HG02884 (cell line): Measurements from ENCODE around the gene ASPG.

ENCODE experiments used
- ATAC-seq: cut with Tn5 transposase; IDR thresholded peaks from one replicate; pipeline ENCODE4 v1.9.1; 2021; ENCODE audit warnings: mild to moderate bottlenecking, moderate library complexity; ENCODE audit not compliant: unreplicated experiment

ASPG gene

DNA sequence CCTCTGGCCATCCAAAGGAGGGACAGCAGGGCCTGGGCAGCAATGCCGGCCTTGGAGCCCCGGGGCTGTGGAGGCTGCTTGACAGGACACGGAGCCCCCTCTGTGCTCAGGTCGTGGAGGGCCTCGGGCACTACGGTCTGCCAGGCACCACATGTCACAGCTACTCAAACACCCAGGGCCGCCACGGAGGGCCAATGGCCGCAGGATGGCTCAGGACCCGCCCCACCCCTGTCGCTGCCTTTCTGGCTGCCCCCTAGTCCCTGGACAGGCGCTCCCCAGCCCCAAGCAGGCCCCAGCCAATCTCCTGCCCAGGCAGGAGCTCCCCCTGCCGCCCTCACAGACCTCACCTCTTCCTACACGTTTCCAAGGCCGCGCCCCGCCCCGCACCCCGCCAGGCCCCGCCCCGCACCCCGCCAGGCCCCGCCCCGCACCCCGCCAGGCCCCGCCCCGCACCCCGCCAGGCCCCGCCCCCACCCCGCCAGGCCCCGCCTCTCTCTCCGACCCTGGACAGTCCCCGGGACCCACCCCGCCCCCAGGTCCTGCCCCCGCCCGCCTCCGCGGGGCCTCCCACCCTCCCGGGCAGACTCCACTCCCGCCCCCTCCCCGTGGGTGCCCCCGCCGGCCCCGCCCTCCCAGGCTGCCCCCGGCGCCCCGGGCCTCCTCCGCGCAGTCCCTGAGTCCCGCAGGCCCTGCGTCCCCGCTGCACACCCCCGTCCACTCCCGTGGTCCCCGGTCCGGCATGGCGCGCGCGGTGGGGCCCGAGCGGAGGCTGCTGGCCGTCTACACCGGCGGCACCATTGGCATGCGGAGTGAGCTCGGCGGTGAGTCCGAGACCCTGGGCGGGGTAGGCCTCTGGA lies at the start of gene ASPG:
Gene ASPG (plus strand): TSS at position 669 of the 857 bp plus-strand sequence. CDS start 71 bp downstream, at position 740.
- ATAC-seq, result no peak

DNA sequence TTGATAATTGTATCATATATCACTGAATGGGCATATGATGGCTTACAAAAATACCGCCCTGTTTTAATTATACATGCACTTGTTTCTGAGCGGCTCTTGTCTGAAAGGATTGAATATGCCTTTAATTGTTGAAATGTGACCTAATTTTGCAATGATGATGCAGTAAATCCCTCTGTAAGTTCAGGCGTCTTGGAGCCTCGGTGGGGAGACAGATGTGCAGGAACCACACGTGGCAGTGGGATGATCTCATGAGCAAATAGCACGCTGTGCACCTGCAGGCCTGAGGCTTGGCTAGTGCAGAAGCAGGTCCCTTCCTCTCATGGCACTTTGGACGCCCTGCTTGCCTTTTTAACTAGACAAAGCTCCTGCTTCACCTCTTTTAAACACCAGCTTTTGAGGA lies 49.3 kb upstream of the ASPG start:
- ATAC-seq, result no peak

DNA sequence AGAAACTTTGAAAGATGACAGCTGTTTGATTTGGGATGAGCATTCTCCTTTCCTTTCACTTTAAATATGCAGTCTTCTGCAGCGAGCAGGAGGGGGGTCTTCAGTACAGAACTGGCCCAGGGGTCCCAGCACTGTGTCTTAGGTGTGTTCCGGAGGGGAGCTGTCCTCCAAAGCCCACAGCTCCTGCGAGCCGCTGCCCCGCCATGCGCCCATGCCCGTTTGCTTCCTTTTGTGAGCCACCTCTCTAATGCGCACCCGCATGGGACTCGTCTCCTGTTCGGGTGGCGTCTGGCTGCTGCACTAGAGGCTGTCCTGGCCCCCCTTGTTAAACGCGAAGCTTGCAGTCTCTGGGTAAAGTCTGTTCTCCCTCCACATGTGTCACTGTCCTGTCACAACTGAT lies 48.4 kb upstream of the ASPG start:
- ATAC-seq, result no peak

DNA sequence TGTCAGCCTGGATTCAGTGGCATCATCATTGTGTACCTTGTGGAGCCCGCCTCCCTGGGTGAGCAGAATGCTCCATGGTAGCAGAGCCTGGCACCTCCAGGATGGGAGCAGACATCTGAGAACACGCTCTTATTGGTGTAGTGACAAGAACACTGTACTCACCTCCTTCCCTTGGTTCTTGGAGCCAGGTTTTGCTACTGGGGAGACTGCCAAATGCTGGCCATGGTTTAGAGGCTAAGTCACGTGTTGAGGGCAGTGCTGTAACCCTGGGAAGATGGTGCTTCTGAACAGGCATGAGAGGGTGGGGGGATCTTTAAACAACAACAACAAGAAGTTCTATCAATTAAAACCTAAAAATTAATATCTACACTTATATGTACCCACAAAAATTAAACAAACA lies 47.6 kb upstream of the ASPG start:
- ATAC-seq, result no peak

DNA sequence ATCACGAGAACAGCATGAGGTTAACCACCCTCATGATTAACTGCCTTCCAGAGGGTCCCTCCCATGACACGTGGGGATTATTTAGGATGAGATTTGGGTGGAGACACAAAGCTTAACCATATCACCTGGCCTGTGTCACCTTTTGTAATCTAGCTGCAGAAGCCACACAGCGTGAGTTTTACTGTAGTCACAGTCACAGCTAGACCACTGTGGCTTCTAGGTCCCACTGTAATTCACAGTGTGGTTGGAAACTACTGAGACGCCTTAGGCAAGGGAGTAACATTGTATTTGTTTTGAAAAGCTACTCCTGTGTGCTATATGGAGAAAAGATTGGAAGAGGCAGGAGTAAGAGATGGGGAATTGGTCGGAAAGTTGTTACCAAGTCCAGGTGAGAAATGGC lies 46.3 kb upstream of the ASPG start:
- ATAC-seq, result no peak

DNA sequence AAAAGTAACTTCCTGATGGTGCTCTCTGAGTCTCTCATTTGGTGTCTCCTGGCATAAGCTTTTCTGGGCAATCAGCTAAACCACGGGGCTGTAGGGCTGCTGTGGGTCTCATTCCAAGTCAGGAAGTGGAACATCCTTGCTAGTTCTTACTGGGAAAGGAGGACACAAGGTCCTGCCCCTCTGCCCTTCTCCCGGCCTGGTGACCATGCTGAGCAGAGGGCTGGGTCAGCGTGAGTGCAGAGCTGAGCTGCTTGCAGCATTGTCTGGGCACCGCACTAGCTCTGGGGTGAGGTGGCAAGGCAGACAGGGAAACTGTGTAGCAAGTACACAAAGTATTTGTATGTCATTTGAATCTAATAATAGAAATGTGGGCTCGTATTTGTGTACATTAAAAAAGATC lies 45.0 kb upstream of the ASPG start:
- no peak for ATAC-seq

DNA sequence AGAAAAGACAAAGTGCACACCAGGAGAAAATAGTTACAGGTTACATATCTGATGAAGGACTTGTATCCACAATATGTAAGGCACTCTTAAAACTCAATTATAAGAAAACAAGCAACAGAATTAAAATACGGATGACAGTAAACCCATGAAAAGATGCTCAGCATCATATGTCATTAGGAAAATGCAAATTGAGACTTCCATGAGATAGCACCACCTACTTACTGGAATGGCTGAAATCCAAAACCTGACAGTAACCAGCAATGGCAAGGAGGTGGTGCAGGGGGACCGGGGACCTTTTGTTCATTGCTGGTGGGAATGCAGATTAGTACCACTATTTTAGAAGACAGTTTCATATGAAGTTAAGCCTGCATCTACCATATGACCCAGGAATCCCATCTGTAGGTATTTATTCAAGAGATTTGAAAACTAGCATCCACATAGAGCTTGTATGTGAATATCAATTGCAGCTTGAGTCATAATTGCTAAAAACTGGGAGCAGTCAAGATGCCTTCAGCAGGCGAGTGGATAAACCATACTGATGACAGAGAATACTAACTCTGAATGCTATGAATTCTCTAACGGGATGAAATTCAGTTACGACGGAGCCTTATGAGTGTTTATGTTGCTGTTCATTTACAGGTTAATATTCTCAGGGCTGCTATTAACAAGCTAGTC lies 43.9 kb upstream of the ASPG start:
- no peak for ATAC-seq

DNA sequence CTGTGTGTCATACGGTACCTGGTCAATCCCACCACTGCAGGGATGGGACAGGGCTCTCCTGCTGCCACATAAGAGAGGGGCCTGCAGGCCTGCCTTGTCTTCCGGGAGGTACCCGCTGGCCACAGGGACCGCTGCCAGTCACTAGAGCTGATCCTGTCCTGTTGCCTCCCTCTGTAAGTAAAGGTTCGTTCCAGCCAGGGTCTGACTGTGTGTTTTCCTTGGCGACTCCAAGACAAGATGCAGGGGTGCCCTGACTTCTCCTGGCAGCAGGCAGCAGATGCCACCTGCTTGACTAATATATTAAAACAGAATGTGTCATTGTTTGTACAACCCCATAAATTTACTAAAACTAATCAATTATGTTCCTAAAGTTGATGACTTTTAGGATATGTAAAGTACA lies 41.5 kb upstream of the ASPG start:
- ATAC-seq, result no peak

DNA sequence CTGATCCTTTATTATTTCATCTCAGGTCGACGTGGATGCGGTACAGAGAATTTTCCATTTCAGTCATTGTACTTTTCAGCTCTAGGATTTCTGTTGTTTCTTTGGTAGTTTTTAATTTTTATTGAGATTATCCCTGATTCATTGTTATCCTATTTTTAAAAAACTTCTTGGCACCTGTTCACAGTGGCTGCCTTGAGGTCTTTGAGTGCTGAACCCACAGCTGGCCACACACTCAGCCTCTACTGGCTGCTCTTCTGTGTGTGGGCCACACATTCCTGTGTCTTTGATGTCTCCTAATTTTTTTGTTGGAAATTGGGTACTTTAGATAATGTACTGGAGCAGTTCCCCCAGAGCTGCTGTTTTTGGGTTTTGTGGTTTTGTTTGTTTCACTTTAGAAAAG lies 37.7 kb upstream of the ASPG start:
- no peak for ATAC-seq

DNA sequence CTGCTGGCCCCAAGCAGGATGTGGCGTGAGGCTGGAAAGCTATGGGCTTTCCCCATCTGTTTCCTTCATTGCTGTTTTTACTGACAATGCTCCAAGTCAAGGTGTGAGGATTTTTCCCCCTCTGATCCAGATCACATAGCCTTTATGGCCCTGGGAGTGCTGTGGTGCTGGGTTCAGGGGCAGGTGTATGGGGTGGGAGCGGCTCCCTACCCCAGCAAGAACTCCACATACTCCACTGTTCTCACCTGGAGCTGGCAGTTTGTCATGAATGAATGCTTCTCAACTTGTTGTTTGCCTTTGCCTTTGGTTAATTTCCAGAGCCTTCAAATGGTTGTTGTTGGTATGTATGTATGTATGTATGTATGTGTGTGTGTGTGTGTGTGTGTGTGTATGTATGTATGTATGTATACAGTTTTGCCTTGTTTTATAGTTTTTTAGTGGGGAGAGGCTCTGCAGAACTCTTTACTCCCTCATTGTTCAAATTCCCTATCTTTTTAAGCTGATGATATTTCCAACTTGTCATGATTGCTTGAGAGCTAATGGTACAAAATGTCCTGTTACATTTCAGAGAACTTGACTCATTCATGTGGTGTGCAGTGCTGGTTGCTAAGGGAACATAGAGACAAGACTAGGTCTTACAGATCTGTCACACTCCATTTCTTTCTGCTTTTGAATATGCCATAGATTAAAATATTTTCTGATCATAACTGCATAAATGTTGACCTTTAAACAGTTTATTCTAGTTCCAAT lies 36.6 kb upstream of the ASPG start:
- ATAC-seq, result no peak

DNA sequence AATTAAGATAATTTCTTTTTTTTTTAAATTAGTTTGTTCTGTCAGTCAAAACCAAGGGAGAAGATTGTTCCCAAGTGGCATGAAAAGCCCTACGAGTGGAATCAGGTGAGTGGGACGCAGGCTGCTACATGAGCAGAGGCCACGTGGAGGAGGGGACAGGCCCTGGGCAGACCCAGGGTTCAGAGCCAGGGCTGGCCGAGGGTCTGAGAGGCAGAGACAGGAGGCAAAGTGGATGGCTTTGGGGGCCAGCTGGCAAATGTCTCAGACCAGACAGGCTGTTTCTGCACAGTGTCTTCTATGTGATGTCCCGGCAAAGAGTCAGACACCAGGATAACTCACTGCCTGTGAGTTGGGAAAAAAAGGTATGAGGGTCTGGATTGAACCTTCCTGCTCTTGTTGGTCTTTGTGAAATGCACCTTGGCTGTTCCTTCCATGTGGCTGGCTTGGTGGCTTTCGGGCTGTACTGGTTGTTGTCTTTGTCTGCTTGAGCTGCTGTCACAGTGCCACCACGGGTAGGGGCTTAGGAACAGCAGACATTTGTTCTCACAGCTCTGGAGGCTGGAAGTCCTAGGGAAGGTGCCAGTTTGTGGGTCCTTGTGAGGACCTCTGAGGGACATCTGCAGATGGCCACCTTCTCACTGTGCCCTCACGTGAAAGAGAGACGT lies 35.8 kb upstream of the ASPG start:
- ATAC-seq, result no peak

DNA sequence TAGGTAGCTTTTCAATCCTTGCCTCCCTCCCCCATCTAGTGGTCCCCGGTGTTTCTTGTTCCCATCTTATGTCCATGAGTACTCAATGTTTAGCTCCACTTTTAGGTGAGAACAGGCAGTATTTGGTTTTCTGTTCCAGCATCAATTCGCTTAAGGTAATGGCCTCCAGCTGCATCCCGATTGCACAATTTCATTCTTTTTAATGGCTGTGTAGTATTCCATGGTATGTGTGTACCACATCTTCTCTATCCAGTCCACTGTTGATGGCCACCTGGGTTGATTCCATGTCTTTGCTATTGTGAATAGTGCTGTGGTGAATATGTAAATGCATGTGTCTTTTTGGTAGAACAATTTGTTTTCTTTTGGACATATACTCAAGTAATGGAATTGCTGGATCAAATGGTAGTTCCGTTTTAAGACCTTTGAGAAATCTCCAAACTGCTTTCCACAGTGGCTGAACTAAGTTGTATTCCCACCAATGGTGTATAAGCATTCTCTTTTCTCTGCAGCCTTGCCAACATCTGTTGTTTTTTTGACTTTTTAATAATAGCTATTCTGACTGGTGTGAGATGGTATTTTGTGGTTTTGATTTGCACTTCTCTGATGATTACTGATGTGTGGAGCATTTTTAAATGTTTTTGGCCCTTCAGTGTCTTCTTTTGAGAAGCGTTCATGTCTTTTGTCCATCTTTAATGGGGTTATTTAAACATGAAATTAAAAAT lies 34.2 kb upstream of the ASPG start:
- ATAC-seq, result no peak

DNA sequence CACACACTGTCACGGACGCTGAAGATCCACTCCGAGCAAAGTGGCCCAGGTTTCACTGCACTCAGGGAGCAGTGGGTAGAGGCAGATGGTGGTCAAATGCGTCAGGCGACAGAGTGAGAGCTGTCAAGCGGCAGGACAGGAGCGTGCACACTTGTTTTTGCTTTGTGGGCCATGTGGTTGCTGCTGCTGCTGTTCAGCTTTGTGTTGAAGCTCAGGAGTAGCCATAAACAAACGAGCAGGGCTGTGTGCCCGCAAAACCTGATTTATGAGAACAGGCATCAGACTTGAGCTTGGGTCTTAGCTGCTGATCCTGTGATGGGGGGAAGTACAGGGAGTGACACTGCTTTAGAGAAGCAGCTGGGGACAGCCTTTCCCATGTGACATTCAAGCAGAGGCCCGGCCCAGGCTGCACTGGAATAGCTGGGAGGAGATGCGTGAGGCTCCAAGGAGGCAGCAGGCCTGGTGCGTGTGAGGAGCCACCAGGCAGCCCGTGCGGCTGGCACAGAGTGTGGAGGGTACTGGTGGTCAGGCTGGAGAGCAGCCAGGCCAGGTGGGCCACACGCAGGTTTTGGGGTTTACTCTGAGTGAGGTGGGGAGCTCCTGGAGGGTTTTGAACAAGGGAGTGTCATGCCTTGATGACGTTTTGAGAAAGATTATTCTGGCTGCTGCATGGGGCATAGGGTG lies 31.1 kb upstream of the ASPG start:
- ATAC-seq, result no peak

DNA sequence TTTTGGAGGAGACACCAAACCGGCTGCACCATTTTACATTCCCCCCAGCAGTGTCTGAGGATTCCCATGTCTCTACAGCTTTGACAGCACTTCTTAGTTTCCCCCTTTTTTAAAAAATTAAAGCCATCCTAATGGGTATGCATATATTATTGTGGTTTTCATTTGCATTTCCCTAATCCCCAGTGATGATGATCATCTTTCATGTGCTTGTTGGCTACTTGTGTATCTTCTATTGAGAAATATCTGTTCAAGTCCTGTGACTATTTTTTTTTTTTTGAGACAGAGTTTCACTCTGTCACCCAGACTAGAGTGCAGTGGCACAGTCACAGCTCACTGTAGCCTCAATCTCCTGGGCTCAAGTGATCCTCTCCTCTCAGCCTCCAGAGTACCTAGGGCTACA lies 23.2 kb upstream of the ASPG start:
- ATAC-seq, result no peak

DNA sequence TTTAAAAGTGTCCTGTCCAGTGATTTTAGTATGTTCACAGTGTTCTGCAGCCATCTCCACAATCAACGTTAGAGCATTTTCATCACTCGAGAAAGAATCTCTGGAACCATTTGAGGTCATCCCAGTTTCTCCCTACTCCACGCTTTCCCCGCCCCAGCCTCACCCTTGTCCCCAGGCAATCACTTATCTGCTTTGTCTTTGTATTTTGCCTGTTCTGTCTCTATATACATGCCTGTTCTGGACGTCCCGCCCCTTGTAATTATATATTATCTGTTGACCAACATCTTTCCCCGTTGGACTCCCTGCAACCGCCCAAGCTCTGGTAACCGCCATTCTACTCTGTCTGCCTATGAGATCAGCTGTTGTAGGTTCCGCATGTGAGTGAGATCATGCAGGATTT lies 21.5 kb upstream of the ASPG start:
- no peak for ATAC-seq

DNA sequence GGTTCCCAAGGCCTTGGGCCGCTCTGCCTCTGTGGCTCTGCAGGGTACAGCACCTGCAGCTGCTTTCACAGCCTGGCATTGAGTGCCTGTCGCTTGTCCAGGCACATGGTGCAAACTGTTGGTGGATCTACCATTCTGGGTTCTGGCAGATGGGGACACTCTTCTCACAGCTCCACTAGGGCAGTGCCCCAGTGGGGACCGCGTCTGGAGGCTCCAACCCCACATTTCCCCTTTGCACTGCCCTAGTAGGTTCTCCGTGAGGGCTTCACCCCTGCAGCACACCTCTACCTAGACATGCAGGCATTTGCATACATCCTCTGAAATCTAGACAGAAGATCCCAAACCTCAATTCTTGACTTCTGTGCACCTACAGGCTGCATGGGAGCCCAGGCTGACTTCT lies 19.2 kb upstream of the ASPG start:
- no peak for ATAC-seq

DNA sequence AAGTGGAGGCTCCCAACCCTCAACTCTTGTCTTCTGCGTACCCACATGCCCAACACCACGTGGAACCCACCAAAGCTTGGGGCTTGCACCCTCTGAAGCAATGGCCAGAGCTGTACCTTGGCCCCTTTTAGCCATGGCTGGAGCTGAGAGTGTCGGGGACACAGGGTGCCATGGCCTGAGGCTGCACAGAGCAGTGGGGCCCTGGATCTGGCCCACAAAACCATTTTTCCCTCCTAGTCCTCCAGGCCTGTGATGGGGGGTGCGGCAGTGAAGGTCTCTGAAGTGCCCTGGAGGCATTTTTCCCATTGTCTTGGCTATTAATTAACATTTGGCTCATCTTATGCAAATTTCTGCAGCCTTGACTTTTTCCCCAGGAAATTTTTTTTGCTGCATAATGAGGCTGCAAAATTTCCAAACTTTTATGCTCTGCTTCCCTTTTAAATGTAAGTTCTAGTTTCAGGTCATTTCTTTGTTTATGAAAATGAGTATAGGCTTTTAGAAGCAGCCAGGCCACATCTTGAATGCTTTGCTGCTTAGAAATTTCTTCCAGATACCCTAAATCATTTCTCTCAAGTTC lies 18.7 kb upstream of the ASPG start:
- no peak for ATAC-seq

DNA sequence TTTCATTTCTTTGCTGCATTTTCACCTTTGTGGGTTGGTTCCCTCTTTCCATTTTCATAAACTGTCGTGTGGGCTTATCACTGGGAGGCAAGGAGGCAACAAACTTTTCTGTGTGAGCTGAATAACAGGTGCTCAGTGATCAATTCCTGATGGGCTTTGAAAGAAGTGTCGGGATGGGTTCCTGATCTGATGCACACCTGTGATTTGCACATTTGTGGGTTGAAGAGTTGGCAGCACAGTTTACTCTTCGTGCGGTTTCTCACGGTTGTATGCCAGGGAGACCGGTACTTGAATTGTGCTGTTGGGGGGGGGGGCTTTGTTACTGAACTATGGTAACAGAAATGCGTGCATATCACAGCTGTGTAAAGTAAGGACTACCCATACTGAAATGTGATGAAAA lies 16.0 kb upstream of the ASPG start:
- no peak for ATAC-seq

DNA sequence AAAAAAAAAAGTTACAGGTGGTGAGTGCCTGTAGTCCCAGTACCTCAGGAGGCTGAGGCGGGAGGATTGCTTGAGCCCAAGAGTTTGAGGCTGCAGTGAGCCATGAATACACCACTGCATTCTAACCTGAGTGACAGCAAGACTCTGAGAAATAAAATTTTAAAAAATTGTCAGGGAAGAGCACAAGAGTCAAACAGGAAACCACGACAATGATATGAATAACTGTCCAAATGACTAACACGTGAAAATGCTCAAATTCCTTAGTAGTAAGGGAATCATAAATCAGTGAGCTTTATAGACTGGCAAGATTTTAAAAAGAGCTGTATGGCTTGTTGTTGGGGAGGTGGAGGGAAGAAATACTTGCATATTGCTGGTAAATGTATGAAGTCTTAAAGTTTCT lies 12.9 kb upstream of the ASPG start:
- ATAC-seq, result no peak

DNA sequence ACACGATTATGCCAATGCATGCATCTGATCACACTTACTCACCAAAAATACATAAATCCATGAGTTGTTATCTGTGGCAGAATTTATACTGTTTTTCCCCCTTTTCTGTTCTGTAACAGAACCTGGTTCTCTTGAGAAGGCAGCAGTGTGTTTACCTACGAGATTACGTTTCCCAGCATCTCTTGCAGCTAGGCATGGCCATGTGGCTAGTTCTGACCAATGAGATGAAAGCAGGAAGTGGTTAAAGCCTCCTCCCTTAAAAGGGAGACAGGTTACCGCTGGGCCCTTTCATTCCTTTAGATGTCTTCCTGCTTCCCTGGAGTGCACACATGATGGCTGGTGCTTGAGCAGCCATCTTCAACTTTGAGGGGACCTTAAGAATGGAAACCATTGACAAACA lies 11.7 kb upstream of the ASPG start:
- no peak for ATAC-seq
